Measurements from ENCODE around the gene OSBP2.
A peak's percentile ranks its signal among the peaks of the same experiment; 100 is the strongest.
"Not testable (repeated sequence)": the region's sequence is repeated elsewhere in the genome, so short reads cannot be mapped to it uniquely, and the experiment has no call there.

The OSBP2 gene

GRCh38 chr22:30667107-30667493 lies 27.6 kb upstream of the OSBP2 start:
- TF ChIP-seq CTCF (IDR thresholded peaks at IDR 0.05; ENCODE audit: insufficient read depth, missing control alignments) = no peak
- FAIRE-seq = no peak
- no peak for DNase-seq (ENCODE audit: insufficient read length, low spot score)

GRCh38 chr22:30667494-30668385 lies 26.9 kb upstream of the OSBP2 start, which contains the start of gene DUSP18:
Gene DUSP18 (minus strand): TSS chr22:30667875. CDS start chr22:30664003, 3,872 bp downstream.
- DNase-seq (ENCODE audit: insufficient read length, low spot score) = peak; percentile 79
- TF ChIP-seq CTCF (IDR thresholded peaks at IDR 0.05; ENCODE audit: insufficient read depth, missing control alignments) = no peak
- no peak for FAIRE-seq

- no peak for TF ChIP-seq CTCF (IDR thresholded peaks at IDR 0.05; ENCODE audit: insufficient read depth, missing control alignments)
- no peak for FAIRE-seq
- DNase-seq (ENCODE audit: insufficient read length, low spot score) = no peak
Observed at GRCh38 chr22:30668386-30668710, 26.3 kb upstream of the OSBP2 start.

- TF ChIP-seq CTCF (IDR thresholded peaks at IDR 0.05; ENCODE audit: insufficient read depth, missing control alignments) = no peak
- DNase-seq (ENCODE audit: insufficient read length, low spot score) (no peak), FAIRE-seq (no peak)
Observed at GRCh38 chr22:30671071-30671470, 23.6 kb upstream of the OSBP2 start.

- FAIRE-seq (no peak), DNase-seq (ENCODE audit: insufficient read length, low spot score) (no peak)
- no peak for TF ChIP-seq CTCF (IDR thresholded peaks at IDR 0.05; ENCODE audit: insufficient read depth, missing control alignments)
Observed at GRCh38 chr22:30673136-30673535, 21.5 kb upstream of the OSBP2 start.

- DNase-seq (ENCODE audit: insufficient read length, low spot score) = no peak
- no peak for FAIRE-seq
- TF ChIP-seq CTCF (IDR thresholded peaks at IDR 0.05; ENCODE audit: insufficient read depth, missing control alignments) = no peak
Observed at GRCh38 chr22:30674482-30674881, 20.2 kb upstream of the OSBP2 start.

- DNase-seq (ENCODE audit: insufficient read length, low spot score) (no peak), FAIRE-seq (no peak)
- TF ChIP-seq CTCF (IDR thresholded peaks at IDR 0.05; ENCODE audit: insufficient read depth, missing control alignments) = no peak
Observed at GRCh38 chr22:30675436-30675835, 19.2 kb upstream of the OSBP2 start.

- FAIRE-seq; DNase-seq (ENCODE audit: insufficient read length, low spot score): not testable (repeated sequence)
Observed at GRCh38 chr22:30676565-30676964, 18.1 kb upstream of the OSBP2 start.

GRCh38 chr22:30679895-30680690 lies 14.6 kb upstream of the OSBP2 start:
- not testable (repeated sequence) for DNase-seq (ENCODE audit: insufficient read length, low spot score); FAIRE-seq
